ENCODE measurements around the gene CTNNAL1.
A peak's percentile ranks its signal among the peaks of the same experiment; 100 is the strongest.

The CTNNAL1 gene

DNA sequence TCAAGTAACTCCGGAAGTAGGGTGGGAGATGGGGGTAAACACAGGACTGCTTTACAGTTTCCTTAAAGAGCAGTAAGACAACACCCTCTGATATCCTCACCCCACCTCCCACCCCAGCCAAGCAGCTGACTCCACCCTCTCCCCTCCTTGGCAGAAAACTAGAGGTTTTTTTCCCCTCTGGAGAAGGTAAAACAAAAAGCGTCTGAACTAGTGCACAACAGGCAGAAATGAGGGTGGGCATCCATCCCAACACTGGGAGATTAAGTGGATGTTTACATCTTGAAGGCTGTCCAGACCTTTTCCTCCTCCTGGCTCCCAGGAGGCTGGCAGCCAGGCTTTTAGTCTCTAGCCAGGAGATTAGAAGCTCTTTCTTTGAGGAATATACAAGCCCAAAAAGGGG lies 13.9 kb upstream of the CTNNAL1 start:
- no peak for DNase-seq

DNA sequence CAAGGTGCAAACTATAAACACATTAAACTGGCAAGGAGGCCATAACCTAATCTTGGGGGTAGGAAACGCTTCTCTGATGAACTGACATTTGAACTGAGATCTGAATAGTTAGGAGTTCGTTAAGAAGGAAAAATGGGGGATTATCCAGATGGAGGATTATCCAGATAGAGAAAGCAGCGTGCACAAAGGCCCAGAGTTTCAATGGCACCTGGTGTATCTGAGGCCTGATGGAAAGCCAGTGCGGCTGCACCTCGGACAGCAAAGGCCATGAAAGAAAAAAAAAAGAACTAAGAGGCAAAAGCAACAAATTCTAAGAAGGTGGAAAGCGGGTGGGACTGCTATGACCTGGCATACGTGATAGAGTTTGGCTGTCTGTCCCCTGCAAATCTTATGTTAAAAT lies 13.0 kb upstream of the CTNNAL1 start:
- no peak for DNase-seq

DNA sequence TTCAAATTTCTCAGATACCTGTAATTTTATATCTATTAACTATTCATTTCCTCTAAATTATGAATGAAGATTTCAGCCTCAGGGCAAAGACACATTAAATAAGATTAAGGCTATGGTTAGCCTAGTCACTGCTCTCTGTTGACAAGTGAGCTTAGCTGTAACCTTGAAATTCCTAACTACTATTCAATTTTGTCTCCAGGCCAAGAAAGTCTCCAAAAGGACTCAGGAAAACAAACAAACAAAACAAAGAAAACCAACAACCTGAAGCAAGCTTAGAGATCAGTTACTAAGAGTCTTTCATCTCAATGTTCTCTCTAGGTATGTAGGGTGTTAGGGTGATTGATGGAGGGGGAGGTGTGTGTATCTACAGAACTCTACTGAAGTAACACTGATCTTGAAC lies 9.6 kb upstream of the CTNNAL1 start:
- no peak for DNase-seq

DNA sequence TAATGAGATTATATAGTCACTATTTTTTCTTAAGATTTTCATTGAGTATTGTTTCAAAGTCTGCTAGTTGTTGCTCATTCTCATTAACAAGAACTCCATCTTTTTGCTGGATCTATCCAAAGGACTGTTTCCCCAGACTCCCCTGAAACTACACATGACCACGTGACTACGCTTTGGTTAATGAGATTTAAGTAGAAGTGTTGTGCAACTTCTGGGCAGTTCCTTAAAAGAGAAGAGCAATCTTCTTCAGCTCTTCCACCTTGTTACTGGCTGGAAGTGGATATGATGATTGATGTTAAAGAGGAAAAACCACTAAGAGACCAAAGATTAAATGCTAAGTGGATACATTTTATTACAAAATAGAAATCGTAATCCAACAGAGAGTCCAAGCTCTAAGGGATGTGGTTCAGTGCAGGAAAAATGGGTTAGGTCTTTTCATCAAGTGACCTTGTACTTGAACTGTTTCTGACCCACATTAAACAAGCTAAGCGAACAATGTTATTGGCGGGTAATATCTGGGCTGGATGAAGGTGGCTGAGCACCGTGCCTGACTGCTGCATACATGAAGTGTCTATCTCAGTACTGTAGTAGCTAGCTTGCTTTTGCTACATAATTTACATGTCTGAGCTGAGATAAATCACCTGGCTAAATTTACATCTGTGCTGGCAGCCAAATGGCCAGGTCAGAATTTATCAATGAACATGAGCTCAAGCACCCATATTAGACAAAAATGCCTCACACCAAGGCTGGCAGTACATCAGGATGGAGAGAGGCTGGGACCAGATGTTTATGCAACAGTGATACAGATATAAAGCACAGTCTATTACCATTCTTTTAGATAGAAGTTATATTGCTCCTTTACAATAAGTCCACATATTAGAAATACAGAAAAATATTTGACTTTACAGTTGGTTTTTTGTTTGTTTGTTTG lies 7.5 kb upstream of the CTNNAL1 start:
- DNase-seq = no peak

DNA sequence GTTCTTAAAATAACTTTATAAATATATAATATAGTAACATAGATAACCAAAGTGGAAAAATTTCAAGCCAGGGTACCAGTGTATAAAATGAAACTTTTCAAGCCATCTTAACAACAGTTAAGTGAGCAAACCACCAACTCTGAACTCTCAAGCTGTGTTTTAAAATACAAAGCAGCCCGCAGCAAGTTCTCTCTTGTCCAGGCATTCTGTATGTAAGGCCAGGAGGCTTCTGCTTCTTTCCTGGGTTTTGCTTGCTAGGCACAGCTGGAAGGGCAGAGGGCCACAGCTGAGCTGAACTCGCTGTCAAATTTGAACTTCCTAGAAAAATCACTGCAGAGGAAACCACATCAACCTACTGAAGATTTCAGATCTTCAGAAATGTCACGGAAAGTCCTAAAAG lies 6.8 kb upstream of the CTNNAL1 start:
- no peak for DNase-seq

DNA sequence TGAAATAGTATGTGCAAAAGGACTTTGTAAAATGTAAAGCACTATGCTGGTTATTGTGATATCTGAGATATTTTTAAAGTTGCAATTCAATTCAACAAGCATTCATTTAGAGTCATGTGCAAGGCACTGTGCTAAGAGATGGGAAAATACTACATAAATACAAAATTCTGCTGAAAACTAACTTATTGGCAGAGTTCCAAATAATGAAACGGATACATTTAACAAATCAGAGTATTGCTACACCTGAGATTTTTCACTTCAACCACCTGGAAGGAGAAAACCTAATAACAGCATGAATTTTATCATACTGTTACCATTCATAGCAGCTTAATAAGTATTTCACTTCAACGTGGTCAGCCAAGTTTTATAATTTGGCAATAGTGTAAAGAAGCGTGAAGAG lies 6.1 kb upstream of the CTNNAL1 start:
- no peak for DNase-seq

DNA sequence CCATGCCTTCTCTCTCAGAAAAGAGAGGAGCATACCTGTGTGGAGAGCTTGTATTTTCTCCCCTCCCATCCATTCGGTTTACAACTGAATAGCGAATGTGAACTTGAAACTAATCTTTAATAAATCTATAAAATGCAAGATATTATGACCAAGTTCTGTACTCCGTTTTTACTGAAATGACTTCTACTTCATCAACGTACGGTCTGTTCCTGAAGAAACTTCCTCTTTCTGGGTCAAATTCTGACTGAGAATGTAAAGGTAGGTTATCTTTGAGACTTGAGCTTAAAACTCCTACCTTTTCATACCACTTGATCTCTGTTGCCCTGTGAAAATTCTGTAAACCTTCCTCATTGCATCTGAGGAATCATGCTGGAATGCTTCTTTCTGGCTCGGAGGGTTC lies 4.2 kb upstream of the CTNNAL1 start:
- no peak for DNase-seq

DNA sequence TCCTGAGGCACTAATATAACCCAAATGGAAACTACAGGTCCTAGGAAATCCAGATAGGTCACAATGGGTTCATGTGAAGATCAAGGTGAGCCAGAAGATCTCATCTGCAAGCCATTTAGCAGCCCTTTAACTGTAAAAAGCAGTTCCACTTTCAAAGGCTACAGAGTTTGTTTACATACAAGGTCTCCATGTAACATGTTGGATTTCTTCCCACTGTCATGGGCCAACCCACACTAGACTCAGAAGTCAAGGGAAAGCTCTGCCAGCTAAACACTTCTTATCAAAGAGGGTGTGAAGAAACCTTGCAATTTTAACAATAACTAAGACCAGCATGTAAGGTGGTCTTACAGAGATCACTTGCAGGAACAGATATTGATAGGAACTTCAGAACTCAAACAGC lies 3.8 kb upstream of the CTNNAL1 start:
- no peak for DNase-seq

DNA sequence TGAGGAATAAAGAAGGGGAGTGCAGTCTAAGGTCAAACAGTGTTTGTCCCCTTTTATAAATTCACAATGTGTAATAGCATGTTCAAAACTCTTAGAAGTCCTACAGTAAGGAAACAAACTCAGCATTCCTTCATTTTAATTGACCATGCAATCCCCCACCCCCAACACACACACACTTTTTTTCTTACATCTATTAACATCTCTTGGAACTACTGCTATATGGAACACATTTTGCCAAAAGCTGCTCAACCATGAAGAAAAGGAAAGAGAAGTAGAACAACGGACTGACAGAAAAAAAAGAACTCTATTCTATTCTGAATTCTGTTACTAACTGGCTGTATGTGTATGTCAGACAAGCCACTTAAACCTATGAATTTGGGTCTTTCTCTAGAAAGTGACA lies 2.8 kb upstream of the CTNNAL1 start:
- DNase-seq = no peak

DNA sequence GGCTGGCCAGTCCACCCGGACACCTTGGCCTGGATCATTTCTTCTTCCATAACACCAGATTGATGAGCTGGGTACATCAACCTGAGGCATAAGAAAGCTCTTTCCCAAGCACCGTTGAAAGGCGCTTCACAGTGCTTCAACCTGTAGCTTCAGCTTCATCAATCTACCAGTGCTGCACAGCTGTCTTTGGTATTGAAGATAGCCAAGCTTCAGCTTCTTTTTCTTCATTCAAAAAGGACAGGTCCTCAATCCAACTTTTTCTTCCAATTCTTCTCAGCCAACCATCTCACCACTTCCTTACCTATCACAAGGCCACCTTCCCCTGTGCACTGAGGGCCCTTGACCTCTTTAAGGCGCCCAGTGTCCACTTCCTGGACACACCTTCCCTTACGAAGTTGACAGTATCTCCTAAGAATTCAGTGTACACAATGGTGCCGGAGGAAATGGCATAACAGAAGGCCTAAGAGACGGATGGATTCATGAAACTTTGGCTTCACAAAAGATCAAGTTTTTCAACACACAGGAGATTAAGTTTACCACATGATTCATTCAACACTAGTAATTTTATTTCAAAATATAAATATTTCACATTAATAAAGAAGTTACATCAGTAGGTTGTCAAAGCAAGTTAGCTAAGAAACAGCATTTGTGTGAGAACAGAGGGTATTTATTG lies 1.4 kb upstream of the CTNNAL1 start:
- DNase-seq = no peak

DNA sequence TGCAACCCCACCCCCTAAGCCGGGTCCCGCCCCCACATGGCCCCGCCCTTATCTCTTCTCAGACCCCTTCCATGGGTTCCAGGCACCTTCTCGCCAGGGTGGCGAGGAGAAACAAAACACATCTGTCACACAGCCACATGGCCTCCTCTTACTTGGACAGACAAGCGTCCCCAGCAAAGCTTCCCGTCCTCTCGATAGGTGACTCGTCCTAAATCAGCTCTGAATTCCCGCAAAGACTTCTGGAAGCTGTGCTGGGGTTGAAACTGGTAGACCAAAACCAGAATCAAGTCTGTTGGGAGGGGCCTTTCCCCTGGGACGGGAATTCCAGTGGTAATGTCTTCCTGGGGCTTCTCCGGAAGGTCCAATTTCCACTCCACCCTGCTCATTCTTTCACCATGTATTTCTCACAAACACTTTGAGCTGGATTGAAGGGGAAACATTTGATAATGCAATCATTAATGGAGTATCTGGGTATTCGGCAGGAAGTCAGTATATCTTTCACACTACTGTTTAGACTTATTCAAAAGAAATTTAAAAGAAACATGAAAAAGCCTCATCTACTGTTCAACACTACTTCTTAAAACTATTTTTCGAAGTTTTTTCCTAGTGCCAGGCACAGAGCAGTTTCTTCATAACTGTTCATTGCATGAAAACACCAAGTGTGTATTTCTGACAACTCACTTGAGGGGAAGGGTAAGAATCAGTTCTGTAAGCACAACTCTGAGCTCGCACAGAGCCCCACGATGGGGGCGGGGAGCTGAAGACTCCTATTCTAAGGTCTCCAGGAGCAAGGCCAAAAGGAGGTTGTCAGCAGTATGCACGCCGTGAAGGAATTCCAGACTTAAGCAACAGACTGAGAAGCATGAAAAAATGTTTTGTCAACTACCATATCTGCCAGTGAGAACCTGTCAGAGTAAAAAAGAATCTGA lies 644 bp upstream of the CTNNAL1 start:
- no peak for DNase-seq

DNA sequence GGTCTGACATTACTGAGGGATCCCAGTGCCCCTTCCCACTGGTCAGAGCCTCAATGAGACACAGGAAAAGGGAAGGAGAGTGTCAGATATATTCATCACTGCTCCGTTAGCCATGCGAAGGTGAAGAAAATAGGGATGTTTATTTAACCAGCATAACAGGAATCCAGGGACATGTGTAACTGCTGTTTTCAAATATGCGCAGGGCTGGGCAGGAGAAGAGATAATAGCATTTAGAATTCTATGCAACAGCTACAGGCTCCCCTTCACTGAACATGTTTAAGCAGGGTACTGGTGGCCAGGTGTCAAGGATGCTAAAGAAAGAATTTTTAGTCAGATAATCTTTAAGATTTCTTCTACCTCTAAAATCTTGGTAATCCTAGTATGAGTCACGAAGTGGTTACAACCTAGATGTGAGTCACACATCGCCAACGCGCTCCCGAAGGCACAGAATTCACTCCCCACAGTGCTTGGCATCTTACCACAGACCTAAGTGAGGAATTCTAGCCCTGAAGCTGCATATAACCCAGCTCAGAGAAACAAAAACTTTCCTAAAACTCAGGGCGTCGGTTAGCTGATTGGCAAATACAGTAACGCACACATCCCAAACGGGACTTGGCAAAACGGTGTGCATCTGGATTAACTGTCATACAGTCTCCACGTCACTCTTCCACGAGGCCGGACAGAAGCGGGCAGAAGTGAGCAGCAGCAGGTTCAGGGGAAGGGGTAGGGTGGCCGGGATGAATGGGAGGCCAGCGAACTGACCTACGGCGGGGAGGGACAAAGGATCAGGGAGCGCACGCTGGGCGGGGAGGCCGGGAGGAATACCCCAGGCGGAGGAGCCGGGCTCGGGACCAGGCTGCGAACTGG lies 1.1 kb downstream of the CTNNAL1 start:
- no peak for DNase-seq

DNA sequence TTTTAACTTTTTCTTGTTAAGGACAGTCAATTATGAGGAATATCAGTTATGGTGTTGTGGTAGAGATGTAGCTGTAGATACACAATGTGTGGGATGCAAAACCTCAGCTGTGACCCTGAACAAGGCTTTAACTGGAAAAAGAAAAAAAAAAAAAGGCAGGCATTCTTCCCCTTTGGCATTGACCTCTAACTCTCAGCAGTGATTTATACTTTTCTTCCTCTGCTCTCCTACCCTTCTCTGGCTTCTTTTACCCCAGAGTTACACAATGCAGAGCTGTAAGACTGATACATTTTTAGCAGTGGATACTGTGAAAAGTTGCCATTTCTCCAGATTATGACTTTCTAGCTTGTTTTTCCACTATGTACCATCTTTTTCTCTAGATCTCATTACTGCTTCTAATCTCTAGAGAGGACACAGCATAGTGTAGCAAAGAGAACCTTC lies 2.0 kb downstream of the CTNNAL1 start:
- DNase-seq = no peak

DNA sequence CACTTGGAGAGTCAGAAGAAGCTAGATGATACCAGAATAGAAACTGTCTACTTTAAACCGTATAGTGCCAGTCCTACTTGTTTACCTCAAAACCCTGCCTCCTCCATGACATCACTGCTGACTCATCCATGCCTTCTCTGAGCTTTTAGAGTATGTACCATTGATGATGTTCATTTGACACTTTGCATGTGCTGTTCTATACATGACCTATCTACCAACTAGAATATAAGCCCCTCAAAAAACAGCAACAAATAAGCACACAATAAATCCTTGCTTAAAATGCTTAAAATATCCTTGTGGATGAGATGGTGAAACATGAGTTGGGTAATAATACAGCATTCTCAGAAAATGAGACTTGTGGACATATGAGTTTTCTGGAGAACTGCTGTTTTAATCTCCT lies 2.6 kb downstream of the CTNNAL1 start:
- peak; percentile 54 for DNase-seq

DNA sequence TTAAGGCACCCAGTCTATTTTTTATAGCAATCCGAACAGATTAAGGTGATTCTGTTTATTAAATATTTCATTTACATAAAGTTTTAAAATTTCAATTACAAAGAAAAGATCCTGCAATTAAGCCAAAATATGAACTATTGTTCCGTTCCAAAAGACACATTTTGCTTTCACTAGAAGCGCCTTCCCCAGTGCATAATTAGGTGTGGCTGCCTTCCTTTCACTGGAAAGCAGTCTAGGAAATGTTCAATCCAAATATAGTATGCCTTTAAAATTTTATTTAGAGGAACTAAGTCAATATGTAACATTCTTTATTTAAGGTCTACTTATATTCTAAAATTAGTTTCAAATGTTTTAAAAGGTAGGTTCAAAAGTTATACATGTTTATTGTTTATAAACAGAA lies 7.6 kb downstream of the CTNNAL1 start:
- no peak for DNase-seq

DNA sequence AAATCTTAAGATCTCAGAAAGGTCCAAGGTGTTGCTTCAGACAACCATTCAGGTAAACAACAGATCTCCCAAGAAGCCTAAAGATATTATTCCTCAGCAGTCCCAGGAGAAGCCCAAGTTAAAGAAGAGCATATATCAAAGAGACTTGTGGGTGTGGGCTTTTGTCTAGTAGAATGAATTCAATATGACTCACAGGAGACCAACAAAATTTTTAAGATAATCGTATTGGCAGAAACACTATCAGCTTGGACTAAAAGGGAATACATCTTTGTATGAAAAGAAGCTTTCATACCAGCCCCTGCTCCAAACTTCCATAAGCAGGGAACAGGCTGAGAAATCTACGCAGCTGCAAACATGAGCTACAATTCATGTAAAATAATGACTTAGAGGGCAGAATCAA lies 10.2 kb downstream of the CTNNAL1 start:
- no peak for DNase-seq

DNA sequence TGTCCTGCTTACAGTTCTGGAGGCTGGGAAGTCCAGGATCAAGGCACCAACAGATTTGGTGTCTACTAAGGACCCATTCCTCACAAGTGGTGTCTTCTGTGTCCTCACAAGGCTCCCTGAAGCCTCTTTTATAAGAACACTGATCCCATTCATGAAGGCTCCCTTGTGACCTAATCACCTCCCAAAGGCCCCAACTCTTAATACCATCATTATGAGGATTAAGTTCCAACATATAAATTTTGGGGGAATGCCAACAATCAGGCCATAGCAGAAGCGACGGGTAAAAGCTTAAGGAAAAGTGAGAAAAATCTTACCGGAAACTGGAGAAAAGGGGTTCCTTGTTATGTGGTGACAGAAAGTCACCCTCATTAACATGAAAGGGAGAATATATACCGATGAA lies 11.2 kb downstream of the CTNNAL1 start:
- DNase-seq = no peak

DNA sequence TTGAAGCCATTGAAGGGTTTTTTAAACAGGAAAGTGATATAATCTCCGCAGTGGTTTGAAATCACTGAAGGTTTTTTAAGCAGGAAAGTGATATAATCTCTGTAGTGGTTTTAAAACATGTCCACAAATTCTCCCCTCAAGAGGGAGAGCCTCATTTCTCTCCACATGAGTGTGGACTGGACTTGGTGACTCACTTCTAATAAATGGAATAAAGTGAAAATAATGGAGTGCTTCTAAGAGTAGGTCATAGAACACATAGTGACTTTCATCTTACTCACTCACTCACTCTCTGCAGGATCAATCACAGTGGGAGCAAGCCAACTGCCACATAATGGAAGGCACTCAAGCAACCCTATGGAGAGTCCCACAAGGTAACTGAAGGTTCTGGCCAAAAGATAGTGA lies 12.0 kb downstream of the CTNNAL1 start:
- DNase-seq = no peak

DNA sequence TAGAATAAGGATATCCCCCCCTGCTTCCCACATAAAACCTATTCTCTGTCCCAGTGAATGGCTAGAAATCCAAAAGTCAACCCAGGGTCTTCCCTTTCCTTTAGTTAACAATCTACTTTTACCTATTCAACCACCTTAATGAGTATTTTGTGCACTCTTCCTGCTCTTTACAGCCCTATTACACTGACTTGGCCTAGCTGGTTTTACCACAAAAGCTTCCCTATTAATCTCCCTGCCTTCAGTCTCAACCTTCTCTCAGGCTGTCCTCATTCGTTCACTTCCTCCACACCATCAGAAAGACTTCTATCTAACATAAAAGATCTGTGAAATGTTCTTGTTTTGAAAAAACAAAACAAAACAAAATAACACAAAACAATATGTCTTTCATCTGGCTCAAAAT lies 16.2 kb downstream of the CTNNAL1 start:
- no peak for DNase-seq

DNA sequence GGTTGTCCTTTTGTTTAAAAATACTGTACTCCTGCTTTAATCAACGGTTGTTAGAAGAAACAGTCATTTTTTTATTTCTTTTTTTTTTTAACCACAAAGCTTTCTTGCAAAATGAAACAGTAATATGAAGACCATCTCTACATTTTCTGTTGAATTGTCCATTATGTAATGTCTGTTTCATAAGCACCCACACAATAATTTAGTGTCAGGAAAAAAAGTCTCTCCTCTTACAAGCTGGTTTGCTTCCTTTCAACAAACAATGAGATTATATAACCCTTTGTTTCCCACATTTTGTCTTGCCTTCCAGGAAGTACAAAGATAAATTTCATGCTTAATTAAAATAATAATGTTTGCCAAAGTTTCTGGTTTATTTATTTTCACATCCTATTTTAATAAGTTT lies 16.7 kb downstream of the CTNNAL1 start:
- peak; percentile 52 for DNase-seq

DNA sequence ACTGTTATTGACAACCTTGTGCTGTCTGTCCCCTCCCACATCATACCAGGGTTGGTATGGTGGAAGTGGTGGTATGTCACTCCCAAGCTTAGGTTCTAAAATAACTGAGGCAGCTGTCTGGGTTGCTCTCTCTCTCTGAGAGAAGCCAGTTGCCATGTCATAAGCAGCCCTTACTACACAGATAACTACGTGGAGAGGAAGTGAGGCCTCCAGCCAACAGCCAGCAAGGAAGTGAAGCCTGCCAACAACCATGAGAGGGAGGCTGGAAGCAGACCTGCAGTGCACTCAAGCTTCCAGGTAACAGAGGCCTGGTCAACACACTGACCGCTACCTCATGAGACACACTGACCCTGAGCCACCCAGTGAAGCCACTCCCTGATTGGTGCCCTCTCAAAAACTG lies 18.6 kb downstream of the CTNNAL1 start:
- DNase-seq = no peak

DNA sequence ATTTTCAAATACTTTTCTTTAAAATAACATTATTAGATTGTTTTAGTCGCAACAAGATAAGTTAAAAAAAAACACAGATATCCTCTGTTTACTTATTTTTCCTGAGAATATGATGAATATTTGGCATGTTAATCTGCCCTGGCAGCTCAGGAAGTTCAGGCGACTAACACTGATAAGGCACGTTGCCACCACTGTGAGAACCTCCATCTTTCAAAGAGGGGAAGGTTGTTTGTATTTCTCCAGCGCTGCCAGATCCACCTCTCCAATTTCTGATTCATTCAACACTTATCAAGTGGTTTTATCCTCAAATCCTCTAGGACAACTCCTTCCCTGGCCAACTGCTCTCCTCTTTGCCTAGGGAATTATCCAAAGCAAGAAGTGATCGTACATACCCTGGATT lies 21.8 kb downstream of the CTNNAL1 start:
- no peak for DNase-seq
